ENCODE results near the gene TAS2R42.

DNA sequence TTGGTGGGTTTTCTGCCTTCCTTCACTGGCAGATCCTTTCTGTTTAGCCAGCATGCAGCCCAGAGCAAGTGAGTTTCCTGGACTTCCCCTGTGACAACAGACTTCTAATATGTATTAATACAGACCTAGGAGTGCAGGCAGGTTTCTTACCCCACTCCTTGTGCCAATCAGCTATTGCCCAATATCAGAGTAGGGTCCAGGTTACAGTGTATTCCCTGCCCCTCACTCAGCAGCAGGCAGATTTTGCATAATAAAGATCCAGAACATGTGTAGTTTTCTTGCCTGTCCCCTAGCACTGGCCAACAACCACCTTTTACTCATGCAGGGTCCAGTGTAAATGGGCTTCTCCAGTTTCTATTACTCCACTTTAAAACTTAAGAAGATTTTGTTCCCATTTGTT is 20.4 kb downstream of the TAS2R42 start:
- TF ChIP-seq, protein P1, sequence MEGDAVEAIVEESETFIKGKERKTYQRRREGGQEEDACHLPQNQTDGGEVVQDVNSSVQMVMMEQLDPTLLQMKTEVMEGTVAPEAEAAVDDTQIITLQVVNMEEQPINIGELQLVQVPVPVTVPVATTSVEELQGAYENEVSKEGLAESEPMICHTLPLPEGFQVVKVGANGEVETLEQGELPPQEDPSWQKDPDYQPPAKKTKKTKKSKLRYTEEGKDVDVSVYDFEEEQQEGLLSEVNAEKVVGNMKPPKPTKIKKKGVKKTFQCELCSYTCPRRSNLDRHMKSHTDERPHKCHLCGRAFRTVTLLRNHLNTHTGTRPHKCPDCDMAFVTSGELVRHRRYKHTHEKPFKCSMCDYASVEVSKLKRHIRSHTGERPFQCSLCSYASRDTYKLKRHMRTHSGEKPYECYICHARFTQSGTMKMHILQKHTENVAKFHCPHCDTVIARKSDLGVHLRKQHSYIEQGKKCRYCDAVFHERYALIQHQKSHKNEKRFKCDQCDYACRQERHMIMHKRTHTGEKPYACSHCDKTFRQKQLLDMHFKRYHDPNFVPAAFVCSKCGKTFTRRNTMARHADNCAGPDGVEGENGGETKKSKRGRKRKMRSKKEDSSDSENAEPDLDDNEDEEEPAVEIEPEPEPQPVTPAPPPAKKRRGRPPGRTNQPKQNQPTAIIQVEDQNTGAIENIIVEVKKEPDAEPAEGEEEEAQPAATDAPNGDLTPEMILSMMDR (IDR thresholded peaks at IDR 0.05), result no peak
- TF ChIP-seq POLR2AphosphoS5 (IDR thresholded peaks at IDR 0.05) (no peak), POLR2A (IDR thresholded peaks at IDR 0.05) (no peak), EP300 (IDR thresholded peaks at IDR 0.05; ENCODE audit: low read depth) (no peak)

Measured in transverse colon (tissue), 4 donors.